ENCODE results near the gene IGSF10.

DNA sequence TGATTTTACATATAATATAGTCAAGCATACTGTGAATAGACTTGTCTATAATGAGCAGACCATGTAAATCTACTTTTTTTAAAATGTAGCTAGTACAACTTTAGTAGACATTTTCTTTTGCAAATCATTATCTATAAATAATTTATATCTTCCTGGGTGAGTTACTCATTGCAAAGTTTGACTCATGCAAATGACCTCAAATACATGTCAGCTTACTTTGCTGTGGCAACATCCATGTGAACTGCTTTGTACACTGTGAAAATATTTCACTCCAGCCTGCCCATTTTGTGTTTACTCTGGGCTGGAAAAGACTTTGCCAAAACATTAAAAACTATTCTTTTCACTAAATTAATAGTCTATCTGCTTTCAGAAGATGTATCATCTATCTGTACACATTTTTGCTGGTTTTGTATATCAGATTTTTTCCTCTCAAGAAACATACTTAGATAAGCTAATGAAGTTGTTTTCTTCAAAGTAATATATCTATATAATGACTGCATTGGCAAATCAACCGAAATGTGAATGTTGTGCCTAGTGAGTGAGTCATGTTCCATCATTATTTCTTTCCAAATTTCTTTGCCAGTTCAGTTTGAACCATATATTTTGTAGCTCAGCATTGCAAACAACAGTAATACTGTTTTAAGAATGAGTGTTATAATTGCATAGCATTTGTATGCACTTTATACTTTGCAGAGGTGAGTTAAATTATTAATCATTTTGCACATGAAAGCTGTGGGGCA lies 26.5 kb downstream of the IGSF10 start:
- TF ChIP-seq CEBPB (IDR thresholded peaks at IDR 0.05) (no peak), NFIC (IDR thresholded peaks at IDR 0.05) (no peak), EGR1 (IDR thresholded peaks at IDR 0.05) (no peak), ZBTB7A (IDR thresholded peaks at IDR 0.05; ENCODE audit: low read depth) (no peak), REST (IDR thresholded peaks at IDR 0.05; ENCODE audit: low read depth) (no peak), FOXM1 (IDR thresholded peaks at IDR 0.05; ENCODE audit: borderline replicate concordance, low read depth) (no peak), YY1 (IDR thresholded peaks at IDR 0.05; ENCODE audit: low read depth) (no peak)
- TF ChIP-seq, protein P1, sequence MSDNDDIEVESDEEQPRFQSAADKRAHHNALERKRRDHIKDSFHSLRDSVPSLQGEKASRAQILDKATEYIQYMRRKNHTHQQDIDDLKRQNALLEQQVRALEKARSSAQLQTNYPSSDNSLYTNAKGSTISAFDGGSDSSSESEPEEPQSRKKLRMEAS (IDR thresholded peaks at IDR 0.05) = no peak
